HepG2 (cell line): ENCODE measurements around the gene TRIAP1. TPM values are rescaled to one million over a fixed set of nuclear protein-coding genes. Genes with fewer than 3 reads are reported as not detected.

ENCODE experiments used
- ATAC-seq: fragments of 200-7000 bp; cut with Tn5 transposase; 3 replicates; pipeline ENCODE4 v1.9.1; 2020; ENCODE audit warnings: mild to moderate bottlenecking, moderate library complexity
- BruUV-seq: library from RNA; stranded (reverse); fragments of 400-500 nt; replicated peaks from 2 replicates; lab custom pipeline; 2021; lab: Mats Ljungman, UMichigan
- CTCF ChIA-PET: fragments of 300-600 bp; formaldehyde crosslinking; extraction: SDS; loops from one replicate; lab custom pipeline; 2021; ENCODE audit warnings: low total read pairs, inconsistent platforms, low intra/inter-chr PET ratio; lab: Yijun Ruan, JAX
- POLR2A ChIA-PET: fragments of 350-600 bp; sonication (Branson Sonifier 250); formaldehyde crosslinking; loops from one replicate; lab custom pipeline; 2020; ENCODE audit warnings: antibody characterized with exemption, inconsistent platforms; lab: Yijun Ruan, JAX
- DNase-seq: peaks from one replicate; pipeline ENCODE4 v3.0.0-alpha.2; 2015; ENCODE audit warnings: low spot score
- FAIRE-seq: peaks from 3 replicates; lab custom pipeline; 2011; peaks lifted over from hg19 to GRCh38; lab: Jason Lieb, UNC
- H2AFZ ChIP-seq: one replicate; pipeline ENCODE4 v1.6.1; 2011; ENCODE audit warnings: low read length, inconsistent platforms
- H3K27ac ChIP-seq: fragments of 300-600 bp; 3 replicates; pipeline ENCODE4 v1.8.0; 2011; ENCODE audit warnings: mixed run types, mild to moderate bottlenecking, mixed read lengths, low read length, inconsistent platforms; ENCODE audit not compliant: insufficient read depth; ENCODE audit errors: extremely low read length
- H3K27me3 ChIP-seq, 2 experiments: fragments of 200-600 bp in 1 of 2; 2 replicates in 1 of 2; 3 replicates in 1 of 2; pipeline versions ENCODE4 v1.6.0 to v1.8.0; 2011; ENCODE audit warnings: low read length in 2 of 2, mild to moderate bottlenecking in 2 of 2, moderate library complexity in 2 of 2, inconsistent platforms in 1 of 2; ENCODE audit not compliant: insufficient read depth in 2 of 2, control insufficient read depth in 1 of 2
- H3K36me3 ChIP-seq, 2 experiments: fragments of 200-600 bp in 1 of 2; replicated peaks in 1 of 2; 2 replicates in 1 of 2; 3 replicates in 1 of 2; pipeline versions ENCODE4 v1.5.1 to v1.8.0; 2011; ENCODE audit warnings: low read length in 2 of 2, inconsistent platforms in 1 of 2; ENCODE audit not compliant: insufficient read depth in 2 of 2, control insufficient read depth in 1 of 2
- H3K4me1 ChIP-seq: 2 replicates; pipeline ENCODE4 v1.5.1; 2012; ENCODE audit warnings: low read length, inconsistent platforms; ENCODE audit not compliant: insufficient read depth
- H3K4me2 ChIP-seq: 2 replicates; pipeline ENCODE4 v1.6.0; 2011; ENCODE audit warnings: low read depth, low read length, inconsistent platforms
- H3K4me3 ChIP-seq, 3 experiments: fragments of 200-600 bp in 1 of 3; sonication (generic), shearing (Covaris generic) in 1 of 3; replicated peaks in 1 of 3; 2 replicates each; pipeline ENCODE4 v1.5.1; 2011 to 2016; ENCODE audit warnings: low read length in 3 of 3, inconsistent platforms in 2 of 3, low read depth in 2 of 3, mild to moderate bottlenecking in 2 of 3, control low read depth in 1 of 3, mixed read lengths in 1 of 3; ENCODE audit not compliant: insufficient read depth in 1 of 3
- H3K79me2 ChIP-seq: one replicate; pipeline ENCODE4 v1.6.1; 2011; ENCODE audit warnings: low read length, inconsistent platforms; ENCODE audit not compliant: insufficient read depth
- H3K9ac ChIP-seq: 2 replicates; pipeline ENCODE4 v1.6.0; 2011; ENCODE audit warnings: mild to moderate bottlenecking, low read depth, low read length, inconsistent platforms; ENCODE audit not compliant: insufficient read depth
- H3K9me3 ChIP-seq: 2 replicates; pipeline ENCODE4 v1.5.1; 2012; ENCODE audit warnings: mild to moderate bottlenecking, low read length
- H4K20me1 ChIP-seq: 2 replicates; pipeline ENCODE4 v1.6.0; 2011; ENCODE audit warnings: inconsistent platforms, mild to moderate bottlenecking, low read length, moderate library complexity; ENCODE audit not compliant: insufficient read depth
- CHD4 ChIP-seq: fragments of 200-600 bp; sonication (generic); IDR thresholded peaks from 2 replicates; pipeline ENCODE4 v1.7.0; 2017; ENCODE audit warnings: mild to moderate bottlenecking, low read length, borderline replicate concordance
- HNRNPLL ChIP-seq: fragments of 200-400 bp; formaldehyde crosslinking; IDR thresholded peaks from 2 replicates; pipeline ENCODE4 v1.6.1; 2017; ENCODE audit warnings: mild to moderate bottlenecking, low read depth, low read length; ENCODE audit not compliant: poor library complexity, severe bottlenecking
- MTF2 ChIP-seq: sonication (generic); formaldehyde crosslinking; IDR thresholded peaks from 2 replicates; pipeline ENCODE4 v1.5.0; 2020; ENCODE audit warnings: missing genetic modification reagents, borderline replicate concordance
- NR2F1 ChIP-seq, 2 experiments: fragments of 450-650 bp in 1 of 2; formaldehyde crosslinking in 1 of 2; IDR thresholded peaks; 2 replicates each; pipeline versions ENCODE4 v1.5.0 to v1.6.1; 2016 to 2020; ENCODE audit warnings: mild to moderate bottlenecking in 1 of 2, missing compliant biosample characterization in 1 of 2, missing genetic modification reagents in 1 of 2, moderate library complexity in 1 of 2
- PAWR ChIP-seq: sonication (generic); formaldehyde crosslinking; IDR thresholded peaks from 2 replicates; pipeline ENCODE4 v1.4.0; 2020; ENCODE audit warnings: missing genetic modification reagents, mild to moderate bottlenecking, borderline replicate concordance
- POLR2A ChIP-seq, 2 experiments: IDR thresholded peaks; 2 replicates each; pipeline ENCODE4 v1.6.1; 2011; ENCODE audit warnings: low read depth in 2 of 2, low read length in 2 of 2, mild to moderate bottlenecking in 1 of 2, moderate library complexity in 1 of 2; ENCODE audit not compliant: insufficient read depth in 1 of 2
- RFX1 ChIP-seq: fragments of 450-650 bp; IDR thresholded peaks from 2 replicates; pipeline ENCODE4 v1.6.1; 2017
- ZNF180 ChIP-seq: sonication (generic); formaldehyde crosslinking; IDR thresholded peaks from 2 replicates; pipeline ENCODE4 v1.4.0; 2020; ENCODE audit warnings: low read depth, missing genetic modification reagents, borderline replicate concordance
- ZNF207 ChIP-seq: fragments of 450-650 bp; IDR thresholded peaks from 2 replicates; pipeline ENCODE4 v1.6.1; 2016; ENCODE audit warnings: antibody characterized with exemption, borderline replicate concordance
- ZNF337 ChIP-seq: sonication (generic); formaldehyde crosslinking; IDR thresholded peaks from 2 replicates; pipeline ENCODE4 v1.5.1; 2020; ENCODE audit warnings: missing genetic modification reagents, low read depth, mild to moderate bottlenecking, borderline replicate concordance
- WGBS: methylation state at CpG from one replicate; pipeline ENCODE4 v1.1.6; 2017; ENCODE audit warnings: low lambda C conversion rate; 5-methylcytosine and 5-hydroxymethylcytosine counted together
- in situ Hi-C: cut with HindIII; loops from 2 replicates; pipeline ENCODE4 v1.10.0; 2017; ENCODE audit warnings: low pct_unique_long_range_greater_than_20kb; ENCODE audit not compliant: extremely low pct_ligation_motif_present
- intact Hi-C: fragments of 100-400 bp; cut with micrococcal nuclease; formaldehyde crosslinking; loops from one replicate; pipeline ENCODE4 v1.10.0; 2022; ENCODE audit not compliant: unreplicated experiment
- polyA plus RNA-seq, 8 experiments: library from polyadenylated mRNA; depleted of rRNA in 3 of 8; stranded (reverse) in 7 of 8; unstranded in 1 of 8; fragments of >200 nt; fragmentation: Illumina TruSeq in 4 of 8; extraction: Trizol in 4 of 8; gene quantifications; 2 replicates each; pipeline versions ENCODE4 v1.2.1 to v1.2.3, GENCODE V29; 2011 to 2016; ENCODE audit warnings: low read depth in 4 of 8, missing spikeins in 1 of 8, mixed read lengths in 1 of 8; ENCODE audit not compliant: insufficient read depth in 1 of 8
- total RNA-seq, 5 experiments: library from RNA; depleted of rRNA; stranded (reverse); fragments of >200 nt; fragmentation: Illumina TruSeq; extraction: Trizol; gene quantifications; 2 replicates each; pipeline ENCODE4 v1.2.3, GENCODE V29; 2016; ENCODE audit warnings: low read depth in 1 of 5
- TF ChIP-seq, protein P1 (sequence below), 2 experiments: sonication (generic) in 1 of 2; formaldehyde crosslinking in 1 of 2; IDR thresholded peaks; 2 replicates each; pipeline versions ENCODE4 v1.4.0 to v1.6.1; 2018 to 2020; ENCODE audit warnings: missing genetic modification reagents in 2 of 2, borderline replicate concordance in 1 of 2, low read depth in 1 of 2, mild to moderate bottlenecking in 1 of 2, missing biosample characterization in 1 of 2
- TF ChIP-seq, protein P2 (sequence below): sonication (generic); formaldehyde crosslinking; IDR thresholded peaks from 2 replicates; pipeline ENCODE4 v1.5.1; 2020; ENCODE audit warnings: mild to moderate bottlenecking, missing genetic modification reagents, moderate library complexity
- TF ChIP-seq, protein P3 (sequence below): IDR thresholded peaks from 2 replicates; pipeline ENCODE4 v1.6.1; 2016; ENCODE audit warnings: low read depth, borderline replicate concordance
- TF ChIP-seq, protein P4 (sequence below): IDR thresholded peaks from 2 replicates; pipeline ENCODE4 v1.6.1; 2016; ENCODE audit warnings: mild to moderate bottlenecking

The TRIAP1 gene
- total and polyA plus RNA-seq, 2 of the 13 experiments (the other 11 are each of a cell fraction or from before 2014, with no cell fraction given): 55.0 to 117 TPM

DNA sequence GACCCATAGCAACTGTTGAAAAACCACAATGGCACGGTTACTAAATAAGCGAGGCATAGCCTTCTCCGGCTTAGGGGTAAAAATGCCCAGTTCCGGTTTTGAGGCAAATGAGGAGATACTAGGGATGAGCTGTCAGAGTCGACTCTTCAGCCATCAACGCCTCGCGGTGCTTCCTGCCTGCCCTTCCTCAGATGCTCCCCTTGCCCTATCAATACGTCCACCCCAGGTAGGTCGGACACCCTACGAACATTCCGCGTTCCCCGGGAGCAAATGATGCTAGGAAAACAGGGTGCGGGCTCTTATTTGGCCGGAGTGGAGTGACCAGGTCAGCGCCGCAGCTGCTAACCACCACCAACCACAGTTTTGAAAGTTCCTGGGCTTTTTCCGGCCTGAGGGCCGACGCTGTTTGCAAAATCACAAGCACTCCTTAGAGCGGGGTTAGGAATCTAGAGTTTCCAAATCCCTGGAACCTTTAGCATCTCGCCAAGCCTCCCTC lies 22.2 kb upstream of the TRIAP1 start:
- peak; percentile 44 for DNase-seq
- H3K4me1 ChIP-seq: peaks cover 52% of the 10 kb centered on the region
- peak overlapping the region; percentile 78 for H3K27ac ChIP-seq
- CTCF ChIA-PET: no interaction called here
- BruUV-seq: TSS peak; percentile 50
- H3K36me3 ChIP-seq: peaks cover 10 to 34% of the 10 kb centered on the region in 2 experiments
- under 1% methylated on average over 10 of the region's 23 CpGs for WGBS
- peak overlapping the region; percentile 74 to 85 (median 81) for H3K4me3 ChIP-seq
- H3K79me2 ChIP-seq: peaks cover 44% of the 10 kb centered on the region
- in situ Hi-C loops: no loop called here
- H3K4me2 ChIP-seq: peak overlapping the region; percentile 86
- intact Hi-C loops: loop anchor here (2.0 kb wide), 3 partner anchors 22 to 60 kb away; partner anchors contain the start of genes COQ5, DYNLL1, GATC and TRIAP1
- H2AFZ ChIP-seq: no peak overlapping the region
- H4K20me1 ChIP-seq: peaks cover 30% of the 10 kb centered on the region
- FAIRE-seq: peak; percentile 76
- POLR2A ChIA-PET: interaction anchor here (0.8 to 3.2 kb wide), 8 partner anchors 10 to 82 kb away, joined by 3 to 16 read pairs (median 6); partner anchors contain the start of genes COQ5 and DYNLL1
- peak overlapping the region; percentile 90 for H3K9ac ChIP-seq
- no peaks in the 10 kb centered on the region for H3K9me3 ChIP-seq
- no peaks in the 10 kb centered on the region; a peak in 1 of 5 replicates for H3K27me3 ChIP-seq
- ATAC-seq: peak; percentile 32
- TF ChIP-seq ZNF207: no peak
- TF ChIP-seq ZNF337: no peak
- no peak for TF ChIP-seq RFX1
- no peak for TF ChIP-seq ZNF180 (CRISPR knock-in tag)
- TF ChIP-seq PAWR (CRISPR knock-in tag): no peak
- TF ChIP-seq, protein P1, sequence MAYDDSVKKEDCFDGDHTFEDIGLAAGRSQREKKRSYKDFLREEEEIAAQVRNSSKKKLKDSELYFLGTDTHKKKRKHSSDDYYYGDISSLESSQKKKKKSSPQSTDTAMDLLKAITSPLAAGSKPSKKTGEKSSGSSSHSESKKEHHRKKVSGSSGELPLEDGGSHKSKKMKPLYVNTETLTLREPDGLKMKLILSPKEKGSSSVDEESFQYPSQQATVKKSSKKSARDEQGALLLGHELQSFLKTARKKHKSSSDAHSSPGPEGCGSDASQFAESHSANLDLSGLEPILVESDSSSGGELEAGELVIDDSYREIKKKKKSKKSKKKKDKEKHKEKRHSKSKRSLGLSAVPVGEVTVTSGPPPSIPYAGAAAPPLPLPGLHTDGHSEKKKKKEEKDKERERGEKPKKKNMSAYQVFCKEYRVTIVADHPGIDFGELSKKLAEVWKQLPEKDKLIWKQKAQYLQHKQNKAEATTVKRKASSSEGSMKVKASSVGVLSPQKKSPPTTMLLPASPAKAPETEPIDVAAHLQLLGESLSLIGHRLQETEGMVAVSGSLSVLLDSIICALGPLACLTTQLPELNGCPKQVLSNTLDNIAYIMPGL (CRISPR knock-in tag; IDR thresholded peaks at IDR 0.05; ENCODE audit: borderline replicate concordance in 1 of 2, low read depth in 1 of 2): no peak
- TF ChIP-seq NR2F1 (CRISPR knock-in tag; IDR thresholded peaks at IDR 0.05): no peak
- TF ChIP-seq HNRNPLL: no peak
- TF ChIP-seq, protein P2, sequence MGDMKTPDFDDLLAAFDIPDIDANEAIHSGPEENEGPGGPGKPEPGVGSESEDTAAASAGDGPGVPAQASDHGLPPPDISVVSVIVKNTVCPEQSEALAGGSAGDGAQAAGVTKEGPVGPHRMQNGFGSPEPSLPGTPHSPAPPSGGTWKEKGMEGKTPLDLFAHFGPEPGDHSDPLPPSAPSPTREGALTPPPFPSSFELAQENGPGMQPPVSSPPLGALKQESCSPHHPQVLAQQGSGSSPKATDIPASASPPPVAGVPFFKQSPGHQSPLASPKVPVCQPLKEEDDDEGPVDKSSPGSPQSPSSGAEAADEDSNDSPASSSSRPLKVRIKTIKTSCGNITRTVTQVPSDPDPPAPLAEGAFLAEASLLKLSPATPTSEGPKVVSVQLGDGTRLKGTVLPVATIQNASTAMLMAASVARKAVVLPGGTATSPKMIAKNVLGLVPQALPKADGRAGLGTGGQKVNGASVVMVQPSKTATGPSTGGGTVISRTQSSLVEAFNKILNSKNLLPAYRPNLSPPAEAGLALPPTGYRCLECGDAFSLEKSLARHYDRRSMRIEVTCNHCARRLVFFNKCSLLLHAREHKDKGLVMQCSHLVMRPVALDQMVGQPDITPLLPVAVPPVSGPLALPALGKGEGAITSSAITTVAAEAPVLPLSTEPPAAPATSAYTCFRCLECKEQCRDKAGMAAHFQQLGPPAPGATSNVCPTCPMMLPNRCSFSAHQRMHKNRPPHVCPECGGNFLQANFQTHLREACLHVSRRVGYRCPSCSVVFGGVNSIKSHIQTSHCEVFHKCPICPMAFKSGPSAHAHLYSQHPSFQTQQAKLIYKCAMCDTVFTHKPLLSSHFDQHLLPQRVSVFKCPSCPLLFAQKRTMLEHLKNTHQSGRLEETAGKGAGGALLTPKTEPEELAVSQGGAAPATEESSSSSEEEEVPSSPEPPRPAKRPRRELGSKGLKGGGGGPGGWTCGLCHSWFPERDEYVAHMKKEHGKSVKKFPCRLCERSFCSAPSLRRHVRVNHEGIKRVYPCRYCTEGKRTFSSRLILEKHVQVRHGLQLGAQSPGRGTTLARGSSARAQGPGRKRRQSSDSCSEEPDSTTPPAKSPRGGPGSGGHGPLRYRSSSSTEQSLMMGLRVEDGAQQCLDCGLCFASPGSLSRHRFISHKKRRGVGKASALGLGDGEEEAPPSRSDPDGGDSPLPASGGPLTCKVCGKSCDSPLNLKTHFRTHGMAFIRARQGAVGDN (CRISPR knock-in tag): peak; percentile 50
- TF ChIP-seq, protein P3, sequence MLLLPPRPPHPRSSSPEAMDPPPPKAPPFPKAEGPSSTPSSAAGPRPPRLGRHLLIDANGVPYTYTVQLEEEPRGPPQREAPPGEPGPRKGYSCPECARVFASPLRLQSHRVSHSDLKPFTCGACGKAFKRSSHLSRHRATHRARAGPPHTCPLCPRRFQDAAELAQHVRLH (CRISPR knock-in tag): no peak
- TF ChIP-seq, protein P4, sequence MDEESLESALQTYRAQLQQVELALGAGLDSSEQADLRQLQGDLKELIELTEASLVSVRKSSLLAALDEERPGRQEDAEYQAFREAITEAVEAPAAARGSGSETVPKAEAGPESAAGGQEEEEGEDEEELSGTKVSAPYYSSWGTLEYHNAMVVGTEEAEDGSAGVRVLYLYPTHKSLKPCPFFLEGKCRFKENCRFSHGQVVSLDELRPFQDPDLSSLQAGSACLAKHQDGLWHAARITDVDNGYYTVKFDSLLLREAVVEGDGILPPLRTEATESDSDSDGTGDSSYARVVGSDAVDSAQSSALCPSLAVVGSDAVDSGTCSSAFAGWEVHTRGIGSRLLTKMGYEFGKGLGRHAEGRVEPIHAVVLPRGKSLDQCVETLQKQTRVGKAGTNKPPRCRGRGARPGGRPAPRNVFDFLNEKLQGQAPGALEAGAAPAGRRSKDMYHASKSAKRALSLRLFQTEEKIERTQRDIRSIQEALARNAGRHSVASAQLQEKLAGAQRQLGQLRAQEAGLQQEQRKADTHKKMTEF (CRISPR knock-in tag): peak; percentile 34; the same call in 1 of the 2 replicates
- TF ChIP-seq MTF2 (CRISPR knock-in tag): 0 out of 2 replicates have a peak, but pooled peaks have one; percentile 68
- no peak for TF ChIP-seq CHD4
- no peak for TF ChIP-seq POLR2A (IDR thresholded peaks at IDR 0.05; ENCODE audit: insufficient read depth in 1 of 2, low read depth in 2 of 2, low read length in 2 of 2)
